ENCODE measurements around the gene SLC23A3.

DNA sequence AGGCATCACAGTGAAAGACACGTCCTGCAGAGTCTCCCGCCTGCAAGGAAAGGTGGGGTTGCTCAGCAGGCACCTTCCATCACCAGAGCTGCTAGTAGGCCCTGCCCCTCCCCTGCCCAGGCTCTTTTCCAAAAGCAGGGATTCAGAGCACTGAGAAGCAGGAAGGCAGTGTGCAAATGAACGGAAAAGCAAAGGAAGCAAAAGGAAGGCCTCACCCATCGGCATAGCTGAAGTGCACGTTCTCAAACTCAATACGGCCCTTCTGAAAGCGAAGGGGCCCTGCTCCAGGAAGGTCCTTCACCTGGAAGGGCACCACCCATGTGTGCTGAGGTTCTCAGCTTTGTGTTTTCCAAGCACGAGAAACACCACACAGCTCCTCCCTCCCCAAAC lies 43.2 kb upstream of the SLC23A3 start:
- no peak for TF ChIP-seq YY1 (IDR thresholded peaks at IDR 0.05; ENCODE audit: borderline replicate concordance in 1 of 3, control insufficient read depth in 1 of 3, extremely low read depth in 1 of 3, insufficient read depth in 3 of 3, insufficient read length in 1 of 3, insufficient replicate concordance in 2 of 3, low read depth in 1 of 3, low read length in 2 of 3)
- TF ChIP-seq, protein P1, sequence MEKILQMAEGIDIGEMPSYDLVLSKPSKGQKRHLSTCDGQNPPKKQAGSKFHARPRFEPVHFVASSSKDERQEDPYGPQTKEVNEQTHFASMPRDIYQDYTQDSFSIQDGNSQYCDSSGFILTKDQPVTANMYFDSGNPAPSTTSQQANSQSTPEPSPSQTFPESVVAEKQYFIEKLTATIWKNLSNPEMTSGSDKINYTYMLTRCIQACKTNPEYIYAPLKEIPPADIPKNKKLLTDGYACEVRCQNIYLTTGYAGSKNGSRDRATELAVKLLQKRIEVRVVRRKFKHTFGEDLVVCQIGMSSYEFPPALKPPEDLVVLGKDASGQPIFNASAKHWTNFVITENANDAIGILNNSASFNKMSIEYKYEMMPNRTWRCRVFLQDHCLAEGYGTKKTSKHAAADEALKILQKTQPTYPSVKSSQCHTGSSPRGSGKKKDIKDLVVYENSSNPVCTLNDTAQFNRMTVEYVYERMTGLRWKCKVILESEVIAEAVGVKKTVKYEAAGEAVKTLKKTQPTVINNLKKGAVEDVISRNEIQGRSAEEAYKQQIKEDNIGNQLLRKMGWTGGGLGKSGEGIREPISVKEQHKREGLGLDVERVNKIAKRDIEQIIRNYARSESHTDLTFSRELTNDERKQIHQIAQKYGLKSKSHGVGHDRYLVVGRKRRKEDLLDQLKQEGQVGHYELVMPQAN (IDR thresholded peaks at IDR 0.05; ENCODE audit: borderline replicate concordance), result no peak
- no peak for TF ChIP-seq ZNF324 (CRISPR knock-in tag; IDR thresholded peaks at IDR 0.05)
- TF ChIP-seq ZKSCAN8 (CRISPR knock-in tag; IDR thresholded peaks at IDR 0.05), result no peak
- no peak for TF ChIP-seq RAD21 (CRISPR knock-in tag; conservative IDR thresholded peaks at IDR 0.05 in 1 of 2, IDR thresholded peaks at IDR 0.05 in 1 of 2)
- TF ChIP-seq, protein P2, sequence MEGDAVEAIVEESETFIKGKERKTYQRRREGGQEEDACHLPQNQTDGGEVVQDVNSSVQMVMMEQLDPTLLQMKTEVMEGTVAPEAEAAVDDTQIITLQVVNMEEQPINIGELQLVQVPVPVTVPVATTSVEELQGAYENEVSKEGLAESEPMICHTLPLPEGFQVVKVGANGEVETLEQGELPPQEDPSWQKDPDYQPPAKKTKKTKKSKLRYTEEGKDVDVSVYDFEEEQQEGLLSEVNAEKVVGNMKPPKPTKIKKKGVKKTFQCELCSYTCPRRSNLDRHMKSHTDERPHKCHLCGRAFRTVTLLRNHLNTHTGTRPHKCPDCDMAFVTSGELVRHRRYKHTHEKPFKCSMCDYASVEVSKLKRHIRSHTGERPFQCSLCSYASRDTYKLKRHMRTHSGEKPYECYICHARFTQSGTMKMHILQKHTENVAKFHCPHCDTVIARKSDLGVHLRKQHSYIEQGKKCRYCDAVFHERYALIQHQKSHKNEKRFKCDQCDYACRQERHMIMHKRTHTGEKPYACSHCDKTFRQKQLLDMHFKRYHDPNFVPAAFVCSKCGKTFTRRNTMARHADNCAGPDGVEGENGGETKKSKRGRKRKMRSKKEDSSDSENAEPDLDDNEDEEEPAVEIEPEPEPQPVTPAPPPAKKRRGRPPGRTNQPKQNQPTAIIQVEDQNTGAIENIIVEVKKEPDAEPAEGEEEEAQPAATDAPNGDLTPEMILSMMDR (IDR thresholded peaks at IDR 0.05 in 2 of 3, conservative IDR thresholded peaks at IDR 0.05 in 1 of 3; ENCODE audit: insufficient read depth in 2 of 3, low read depth in 1 of 3, low read length in 3 of 3), result no peak
- TF ChIP-seq NFYB (IDR thresholded peaks at IDR 0.05; ENCODE audit: extremely low read depth, insufficient read length), result no peak
- TF ChIP-seq SMARCC2 (IDR thresholded peaks at IDR 0.05; ENCODE audit: low read depth), result no peak
- TF ChIP-seq EZH2 (IDR thresholded peaks at IDR 0.05; ENCODE audit: borderline replicate concordance, low read depth, low read length), result no peak
- TF ChIP-seq SMAD1 (IDR thresholded peaks at IDR 0.05; ENCODE audit: low read depth, low read length, partially characterized antibody), result no peak
